Right lung (tissue), 5 donors: ENCODE data around the gene NELL2. TPM values are rescaled to one million over a fixed set of nuclear protein-coding genes. Genes with fewer than 3 reads are reported as not detected.

Source experiments
- DNase-seq, 2 donors: peaks; one replicate each; pipeline ENCODE4 v3.0.0-alpha.2; 2013
- polyA plus RNA-seq, 5 donors: library from polyadenylated mRNA; unstranded; fragments of 120-200 nt; gene quantifications; one replicate each; pipeline versions ENCODE4 v1.2.1 to v1.2.3, GENCODE V29; 2013; ENCODE audit warnings: inconsistent platforms in 1 of 5, low replicate concordance in 1 of 5; ENCODE audit not compliant: insufficient read length in 5 of 5, insufficient read depth in 1 of 5

NELL2 gene
- polyA plus RNA-seq, 5 donors = 25.3 to 42.4 (median 31.4) TPM

GRCh38 chr12:44542716-44543115 lies 333.4 kb downstream of the NELL2 start:
- no peak for DNase-seq

GRCh38 chr12:44537354-44537753 lies 338.8 kb downstream of the NELL2 start:
- no peak for DNase-seq

GRCh38 chr12:44532940-44533339 lies 343.2 kb downstream of the NELL2 start:
- no peak for DNase-seq

GRCh38 chr12:44531320-44531971 lies 344.7 kb downstream of the NELL2 start:
- no peak for DNase-seq

- DNase-seq = no peak
These were observed 349.4 kb downstream of the NELL2 start for GRCh38 chr12:44526655-44527182.

GRCh38 chr12:44525806-44526654 lies 350.1 kb downstream of the NELL2 start:
- DNase-seq = no peak

GRCh38 chr12:44523828-44524227 lies 352.3 kb downstream of the NELL2 start:
- no peak for DNase-seq

- no peak for DNase-seq
These were observed 354.4 kb downstream of the NELL2 start for GRCh38 chr12:44521702-44522101.

GRCh38 chr12:44519931-44520330 lies 356.2 kb downstream of the NELL2 start:
- DNase-seq = no peak

- no peak for DNase-seq
These were observed 364.8 kb downstream of the NELL2 start for GRCh38 chr12:44511289-44511688.

- no peak for DNase-seq
These were observed 365.6 kb downstream of the NELL2 start for GRCh38 chr12:44510510-44510909.

- DNase-seq = no peak
These were observed 366.0 kb downstream of the NELL2 start for GRCh38 chr12:44510076-44510475.

GRCh38 chr12:44509471-44509870 lies 366.6 kb downstream of the NELL2 start:
- no peak for DNase-seq

- DNase-seq = no peak
These were observed 368.7 kb downstream of the NELL2 start for GRCh38 chr12:44507461-44507860.

- no peak for DNase-seq
These were observed 371.3 kb downstream of the NELL2 start for GRCh38 chr12:44504799-44505198.

GRCh38 chr12:44503329-44503728 lies 372.8 kb downstream of the NELL2 start:
- no peak for DNase-seq

GRCh38 chr12:44502681-44503080 lies 373.4 kb downstream of the NELL2 start:
- no peak for DNase-seq

GRCh38 chr12:44500423-44500822 lies 375.7 kb downstream of the NELL2 start:
- DNase-seq = no peak

- no peak for DNase-seq
These were observed 379.1 kb downstream of the NELL2 start for GRCh38 chr12:44497044-44497443.

GRCh38 chr12:44490181-44490580 lies 385.9 kb downstream of the NELL2 start:
- no peak for DNase-seq

GRCh38 chr12:44488180-44488579 lies 387.9 kb downstream of the NELL2 start:
- DNase-seq = no peak

- DNase-seq = no peak
These were observed 391.3 kb downstream of the NELL2 start for GRCh38 chr12:44484862-44485261.

- DNase-seq = no peak
These were observed 398.7 kb downstream of the NELL2 start for GRCh38 chr12:44477331-44477980.
